HFF-Myc (cell line): ENCODE results near the gene SFT2D2.
"Not testable (repeated sequence)": the region's sequence is repeated elsewhere in the genome, so short reads cannot be mapped to it uniquely, and the experiment has no call there.

Source experiments
- DNase-seq: peaks from one replicate; pipeline ENCODE4 v3.0.0-alpha.2; 2011; ENCODE audit warnings: low read depth; ENCODE audit errors: extremely low read depth
- H3K4me3 ChIP-seq: replicated peaks from 2 replicates; pipeline ENCODE4 v1.5.1; 2011; ENCODE audit warnings: low read depth, mild to moderate bottlenecking, control low read depth, low read length
- CTCF ChIP-seq: IDR thresholded peaks from 2 replicates; pipeline ENCODE4 v1.5.1; 2012; ENCODE audit warnings: mild to moderate bottlenecking, low read depth, low read length, control low read depth; ENCODE audit errors: missing control alignments

Gene SFT2D2

GRCh38 chr1:168225476-168226190 is at the start of gene SFT2D2:
SFT2D2 (plus strand) TSS chr1:168226004; CDS start chr1:168226080, 76 bp downstream.
- peak within 1 kb of the TSS; percentile 80 for H3K4me3 ChIP-seq
- no peak for TF ChIP-seq CTCF
- no peak for DNase-seq

- DNase-seq: no peak
- peak overlapping the region; percentile 92; the same call in 1 of the 2 replicates for H3K4me3 ChIP-seq
These were observed 47.6 kb upstream of the SFT2D2 start for GRCh38 chr1:168178227-168178637.

GRCh38 chr1:168178638-168179437 is 47.0 kb upstream of the SFT2D2 start, which contains the start of gene TIPRL:
TIPRL (plus strand) TSS chr1:168178962; CDS start chr1:168179078, 116 bp downstream.
- peak within 1 kb of the TSS; percentile 92 for H3K4me3 ChIP-seq
- DNase-seq: peak; percentile 98
- peak; percentile 56 for TF ChIP-seq CTCF

More at GRCh38 chr1:168178227-168178637, 47.6 kb upstream of the SFT2D2 start:
- TF ChIP-seq CTCF: no peak

- no peak for TF ChIP-seq CTCF
- peak overlapping the region; percentile 92 for H3K4me3 ChIP-seq
- DNase-seq: no peak
These were observed 46.2 kb upstream of the SFT2D2 start for GRCh38 chr1:168179438-168180147.

- DNase-seq: no peak
- H3K4me3 ChIP-seq: peak overlapping the region; percentile 92
- TF ChIP-seq CTCF: no peak
These were observed 45.7 kb upstream of the SFT2D2 start for GRCh38 chr1:168180148-168180524.

GRCh38 chr1:168181063-168181720 is 44.6 kb upstream of the SFT2D2 start:
- not testable (repeated sequence) for H3K4me3 ChIP-seq, DNase-seq
